Trophoblast cell (in vitro differentiated cells and primary cell): Measurements from ENCODE around the gene PRICKLE3.
A peak's percentile ranks its signal among the peaks of the same experiment; 100 is the strongest.

ENCODE experiments used
- DNase-seq, 2 donors: peaks; one replicate each; pipeline ENCODE4 v3.0.0-alpha.2; 2016
- H2AFZ ChIP-seq: 2 replicates; pipeline ENCODE4 v1.6.1; 2013; ENCODE audit warnings: low read length, moderate library complexity, mild to moderate bottlenecking; ENCODE audit not compliant: insufficient read depth, poor library complexity
- H2AK5ac ChIP-seq: 2 replicates; pipeline ENCODE4 v1.6.1; 2013; ENCODE audit warnings: mild to moderate bottlenecking, low read length
- H2BK120ac ChIP-seq: 2 replicates; pipeline ENCODE4 v1.6.1; 2013; ENCODE audit warnings: low read length, mild to moderate bottlenecking, moderate library complexity; ENCODE audit not compliant: insufficient read depth, poor library complexity
- H2BK12ac ChIP-seq: 2 replicates; pipeline ENCODE4 v1.6.1; 2013; ENCODE audit warnings: mild to moderate bottlenecking, low read length, moderate library complexity
- H2BK5ac ChIP-seq: 2 replicates; pipeline ENCODE4 v1.6.1; 2013; ENCODE audit warnings: low read length, low read depth, moderate library complexity, mild to moderate bottlenecking; ENCODE audit not compliant: poor library complexity
- H3K14ac ChIP-seq: 2 replicates; pipeline ENCODE4 v1.6.1; 2013; ENCODE audit warnings: mild to moderate bottlenecking, low read length
- H3K18ac ChIP-seq: 2 replicates; pipeline ENCODE4 v1.6.1; 2013; ENCODE audit warnings: mild to moderate bottlenecking, low read length
- H3K23ac ChIP-seq: 2 replicates; pipeline ENCODE4 v1.6.1; 2013; ENCODE audit warnings: low read length
- H3K27ac ChIP-seq: 2 replicates; pipeline ENCODE4 v1.5.1; 2013; ENCODE audit warnings: low read depth, mild to moderate bottlenecking, inconsistent platforms, low read length, moderate library complexity
- H3K27me3 ChIP-seq: 2 replicates; pipeline ENCODE4 v1.6.1; 2013; ENCODE audit warnings: inconsistent platforms, mild to moderate bottlenecking, low read length, moderate library complexity; ENCODE audit not compliant: insufficient read depth
- H3K36me3 ChIP-seq, 2 experiments: 1 replicate in 1 of 2; 2 replicates in 1 of 2; pipeline ENCODE4 v1.6.1; 2013; ENCODE audit warnings: low read length in 2 of 2, mild to moderate bottlenecking in 2 of 2, moderate library complexity in 1 of 2; ENCODE audit not compliant: insufficient read depth in 2 of 2, control insufficient read depth in 1 of 2
- H3K4ac ChIP-seq: 2 replicates; pipeline ENCODE4 v1.6.1; 2013; ENCODE audit warnings: low read depth, mild to moderate bottlenecking, low read length, moderate library complexity
- H3K4me1 ChIP-seq, 2 experiments: 1 replicate in 1 of 2; 2 replicates in 1 of 2; pipeline ENCODE4 v1.6.1; 2013; ENCODE audit warnings: low read length in 2 of 2, mild to moderate bottlenecking in 2 of 2, moderate library complexity in 1 of 2; ENCODE audit not compliant: insufficient read depth in 2 of 2, control insufficient read depth in 1 of 2
- H3K4me2 ChIP-seq: 2 replicates; pipeline ENCODE4 v1.6.1; 2013; ENCODE audit warnings: inconsistent platforms, mild to moderate bottlenecking, low read length, moderate library complexity
- H3K4me3 ChIP-seq: 2 replicates; pipeline ENCODE4 v1.5.1; 2013; ENCODE audit warnings: mild to moderate bottlenecking, low read depth, low read length, inconsistent platforms
- H3K79me1 ChIP-seq: one replicate; pipeline ENCODE4 v1.6.1; 2013; ENCODE audit warnings: low read length
- H3K79me2 ChIP-seq: 2 replicates; pipeline ENCODE4 v1.6.1; 2013; ENCODE audit warnings: low read length, mild to moderate bottlenecking; ENCODE audit not compliant: control insufficient read depth, insufficient read depth, poor library complexity
- H3K9ac ChIP-seq: 2 replicates; pipeline ENCODE4 v1.6.1; 2013; ENCODE audit warnings: mild to moderate bottlenecking, low read length
- H3K9me3 ChIP-seq: 2 replicates; pipeline ENCODE4 v1.6.1; 2013; ENCODE audit warnings: low read depth, mild to moderate bottlenecking, control low read depth, inconsistent platforms, low read length; ENCODE audit not compliant: insufficient read depth
- H4K12ac ChIP-seq: 2 replicates; pipeline ENCODE4 v1.6.1; 2013; ENCODE audit warnings: low read depth, mild to moderate bottlenecking, low read length, moderate library complexity
- H4K8ac ChIP-seq: 2 replicates; pipeline ENCODE4 v1.6.1; 2013; ENCODE audit warnings: low read depth, mild to moderate bottlenecking, low read length, moderate library complexity
- H4K91ac ChIP-seq: one replicate; pipeline ENCODE4 v1.6.1; 2013; ENCODE audit warnings: low read depth, mild to moderate bottlenecking, low read length, moderate library complexity
- WGBS: extraction: QIAGEN DNeasy Blood & Tissue Kit; methylation state at CpG from one replicate; pipeline ENCODE4 v1.1.7; 2013; ENCODE audit warnings: missing lambda C conversion rate; ENCODE audit not compliant: insufficient read length, insufficient coverage; ENCODE audit errors: extremely low coverage; 5-methylcytosine and 5-hydroxymethylcytosine counted together

PRICKLE3 gene

GRCh38 chrX:49162620-49163019 lies 23.6 kb downstream of the PRICKLE3 start, which contains the start of gene MAGIX:
Gene MAGIX (plus strand): TSS chrX:49162758. CDS start chrX:49162890, 132 bp downstream.
- Histone ChIP-seq H3K27ac (no peak within 1 kb of the TSS), H3K14ac (peak within 1 kb of the TSS; percentile 61), H4K91ac (peak within 1 kb of the TSS; percentile 37), H2BK5ac (peak within 1 kb of the TSS; percentile 49), H3K4ac (peak within 1 kb of the TSS; percentile 69), H3K4me1 (peaks cover 13 to 15% of the 10 kb centered on the region in 2 experiments), H3K27me3 (no peaks in the 10 kb centered on the region), H3K4me3 (no peak within 1 kb of the TSS), H3K36me3 (peaks cover 0 to 2% of the 10 kb centered on the region in 2 experiments), H4K8ac (peak within 1 kb of the TSS; percentile 97), H2BK120ac (peak within 1 kb of the TSS; percentile 38), H3K79me2 (peaks cover 3% of the 10 kb centered on the region), H3K18ac (peak within 1 kb of the TSS; percentile 65), H3K4me2 (peak within 1 kb of the TSS; percentile 60), H3K9me3 (peaks cover 2% of the 10 kb centered on the region), H2BK12ac (no peak within 1 kb of the TSS), H4K12ac (peak within 1 kb of the TSS; percentile 87), H3K79me1 (peaks cover 9% of the 10 kb centered on the region), H3K23ac (no peak within 1 kb of the TSS), H2AFZ (peak within 1 kb of the TSS; percentile 83), H2AK5ac (no peak within 1 kb of the TSS), H3K9ac (no peak within 1 kb of the TSS)
- peak in 1 of 2 donors; percentile 16 for DNase-seq
- no CpG with 5 or more reads among the region's 28 CpGs for WGBS

GRCh38 chrX:49161632-49162031 lies 24.5 kb downstream of the PRICKLE3 start:
- no peak overlapping the region for H3K4ac ChIP-seq

GRCh38 chrX:49160908-49161307 lies 25.3 kb downstream of the PRICKLE3 start:
- H3K18ac ChIP-seq: no peak overlapping the region

More at GRCh38 chrX:49161632-49162031, 24.5 kb downstream of the PRICKLE3 start:
- Histone ChIP-seq H2AFZ (no peak overlapping the region), H3K27me3 (no peaks in the 10 kb centered on the region), H2BK12ac (no peak overlapping the region), H3K79me1 (peaks cover 6% of the 10 kb centered on the region), H4K12ac (no peak overlapping the region), H3K4me3 (no peak overlapping the region), H3K36me3 (peaks cover 0 to 2% of the 10 kb centered on the region in 2 experiments), H3K79me2 (peaks cover 3% of the 10 kb centered on the region), H3K18ac (no peak overlapping the region), H2BK5ac (no peak overlapping the region), H3K14ac (no peak overlapping the region), H4K91ac (no peak overlapping the region), H2BK120ac (no peak overlapping the region), H3K27ac (no peak overlapping the region), H3K9me3 (peaks cover 2% of the 10 kb centered on the region), H2AK5ac (no peak overlapping the region), H3K9ac (no peak overlapping the region), H4K8ac (no peak overlapping the region), H3K4me1 (peaks cover 6% of the 10 kb centered on the region in 2 experiments), H3K23ac (no peak overlapping the region), H3K4me2 (no peak overlapping the region)
- no CpG with 5 or more reads among the region's 5 CpGs for WGBS
- no peak for DNase-seq

GRCh38 chrX:49157194-49157593 lies 29.0 kb downstream of the PRICKLE3 start:
- Histone ChIP-seq H3K9me3 (no peaks in the 10 kb centered on the region), H3K4me2 (peak overlapping the region; percentile 23), H3K79me2 (peaks cover 2% of the 10 kb centered on the region), H3K18ac (no peak overlapping the region), H3K4ac (no peak overlapping the region), H3K36me3 (no peaks in the 10 kb centered on the region), H3K9ac (no peak overlapping the region), H2BK5ac (no peak overlapping the region), H3K4me3 (no peak overlapping the region), H2AK5ac (no peak overlapping the region), H4K91ac (no peak overlapping the region), H3K23ac (no peak overlapping the region), H2AFZ (no peak overlapping the region), H3K27ac (no peak overlapping the region), H3K4me1 (no peaks in the 10 kb centered on the region), H2BK12ac (no peak overlapping the region), H3K27me3 (no peaks in the 10 kb centered on the region), H3K14ac (no peak overlapping the region), H3K79me1 (peaks cover 6% of the 10 kb centered on the region), H4K8ac (peak overlapping the region; percentile 16), H4K12ac (peak overlapping the region; percentile 51), H2BK120ac (no peak overlapping the region)
- DNase-seq: no peak
- WGBS: no CpG with 5 or more reads among the region's 25 CpGs

More at GRCh38 chrX:49160908-49161307, 25.3 kb downstream of the PRICKLE3 start:
- Histone ChIP-seq H3K14ac (no peak overlapping the region), H3K9ac (no peak overlapping the region), H3K4me3 (no peak overlapping the region), H3K36me3 (peaks cover 0 to 2% of the 10 kb centered on the region in 2 experiments), H2BK12ac (no peak overlapping the region), H2AK5ac (no peak overlapping the region), H3K9me3 (peaks cover 2% of the 10 kb centered on the region), H3K27me3 (no peaks in the 10 kb centered on the region), H4K8ac (no peak overlapping the region), H3K4me2 (no peak overlapping the region), H3K79me2 (peaks cover 4% of the 10 kb centered on the region), H2BK120ac (no peak overlapping the region), H3K27ac (no peak overlapping the region), H3K4me1 (no peaks in the 10 kb centered on the region), H4K12ac (no peak overlapping the region), H3K23ac (no peak overlapping the region), H2BK5ac (no peak overlapping the region), H3K4ac (no peak overlapping the region), H3K79me1 (peaks cover 11% of the 10 kb centered on the region), H4K91ac (no peak overlapping the region), H2AFZ (no peak overlapping the region)
- WGBS: no CpG with 5 or more reads among the region's 2 CpGs
- no peak for DNase-seq
